HS-5 (cell line): Measurements from ENCODE around the gene TNFAIP8L2.
A peak's percentile ranks its signal among the peaks of the same experiment; 100 is the strongest.

Experiments used
- DNase-seq: peaks from one replicate; pipeline ENCODE4 v3.0.0-alpha.2; 2012; ENCODE audit warnings: low read depth

TNFAIP8L2 gene

DNA sequence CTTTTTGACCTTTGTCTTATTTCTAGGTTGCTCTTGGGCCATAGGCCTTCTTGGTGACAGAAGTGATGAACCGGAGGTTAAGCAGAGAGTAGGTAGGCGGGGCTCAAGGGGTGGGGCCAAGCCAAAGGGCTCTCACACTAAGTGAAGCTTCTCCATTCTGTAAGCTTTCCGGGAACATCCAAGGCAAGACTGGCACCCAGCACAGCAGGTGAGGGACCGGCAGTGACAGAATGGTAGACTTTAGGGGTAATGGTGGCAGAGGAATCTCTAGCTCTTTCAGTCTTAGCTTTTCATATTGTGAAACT, at the start of gene TNFAIP8L2:
Gene TNFAIP8L2, plus strand, starts transcription at position 135 of the 305 bp plus-strand sequence. CDS start 2,049 bp downstream, outside the sequence.
- DNase-seq = no peak

DNA sequence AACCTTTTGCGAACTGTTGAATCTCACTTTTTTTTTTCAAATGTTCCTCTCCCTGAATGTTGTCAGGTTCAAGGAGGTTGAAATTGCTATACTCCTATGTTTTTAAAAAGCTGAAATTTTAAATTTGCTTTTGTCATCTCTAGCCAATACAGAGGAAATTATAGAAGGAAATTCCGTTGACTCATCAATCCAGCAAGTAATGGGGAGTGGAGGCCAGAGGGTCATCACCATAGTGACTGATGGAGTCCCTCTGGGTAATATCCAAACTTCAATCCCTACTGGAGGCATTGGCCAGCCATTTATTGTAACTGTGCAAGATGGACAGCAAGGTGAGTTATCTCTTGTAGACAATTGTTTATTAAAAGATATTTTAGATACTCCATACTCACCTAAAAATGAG, 49.6 kb upstream of the TNFAIP8L2 start:
- DNase-seq = peak; percentile 43

DNA sequence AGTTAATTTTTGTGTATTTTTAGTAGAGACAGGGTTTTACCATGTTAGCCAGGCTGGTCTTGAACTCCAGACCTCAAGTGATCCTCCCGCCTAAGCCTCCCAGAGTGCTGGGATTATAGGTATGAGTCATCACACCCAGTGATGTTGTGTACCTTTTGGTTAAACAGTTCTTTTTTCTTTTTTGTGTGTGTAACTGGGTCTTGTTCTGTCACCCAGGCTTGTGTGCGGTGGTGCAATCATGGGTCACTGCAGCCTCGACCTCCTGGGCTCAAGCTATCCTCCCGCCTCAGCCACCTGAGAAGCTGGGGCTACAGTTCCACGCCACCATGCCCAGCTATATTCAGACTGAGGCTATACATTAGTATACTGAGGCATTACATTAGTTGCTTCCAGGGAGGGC, 48.1 kb upstream of the TNFAIP8L2 start:
- no peak for DNase-seq

DNA sequence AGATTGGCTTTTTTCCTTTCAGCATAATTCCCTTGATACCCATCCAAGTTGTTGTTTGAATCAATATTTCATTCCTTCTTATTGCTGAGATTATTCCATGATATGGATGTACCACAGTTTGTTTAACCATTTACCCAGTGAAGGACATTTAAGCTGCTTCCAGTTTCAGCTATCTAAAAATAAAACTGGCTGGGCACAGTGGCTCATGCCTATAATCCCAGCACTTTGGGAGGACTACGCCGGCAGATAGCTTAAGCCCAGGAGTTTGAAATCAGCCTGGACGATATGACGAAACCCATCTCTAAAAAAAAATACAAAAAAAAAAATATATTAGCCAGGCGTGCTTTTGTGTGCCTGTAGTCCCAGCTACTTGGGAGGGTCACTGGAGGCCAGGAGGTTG, 42.6 kb upstream of the TNFAIP8L2 start:
- no peak for DNase-seq

DNA sequence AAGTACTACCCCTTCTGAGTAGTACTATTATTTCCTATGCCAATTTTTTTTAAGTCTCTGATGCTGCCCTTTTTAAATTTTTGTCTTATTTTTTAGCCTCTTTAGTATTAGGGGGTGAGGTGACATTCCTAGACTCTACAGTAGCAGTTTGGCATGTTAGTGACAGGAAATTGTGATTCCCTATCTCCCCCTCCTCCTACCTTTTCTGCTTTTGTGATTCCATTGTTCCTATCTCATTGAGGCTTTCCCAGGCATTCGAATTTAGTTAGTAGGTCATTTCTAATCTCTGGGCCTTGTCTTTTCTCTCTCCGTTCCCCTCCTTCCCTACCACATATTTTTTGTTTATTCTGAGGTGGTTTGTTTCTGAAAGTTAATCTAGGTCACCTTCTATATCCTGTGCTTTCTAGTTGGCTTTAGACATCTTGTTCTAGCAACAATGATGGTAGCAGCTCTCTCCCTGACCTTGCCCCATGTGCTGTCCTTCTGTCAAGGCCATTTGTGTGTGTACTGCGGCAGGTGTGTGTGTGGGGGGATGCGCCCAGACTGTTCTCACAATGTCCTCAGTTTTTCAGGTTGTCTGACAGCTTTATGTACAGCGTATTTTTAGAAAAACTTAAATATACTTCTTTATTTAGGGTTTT, 31.6 kb upstream of the TNFAIP8L2 start:
- DNase-seq = no peak

DNA sequence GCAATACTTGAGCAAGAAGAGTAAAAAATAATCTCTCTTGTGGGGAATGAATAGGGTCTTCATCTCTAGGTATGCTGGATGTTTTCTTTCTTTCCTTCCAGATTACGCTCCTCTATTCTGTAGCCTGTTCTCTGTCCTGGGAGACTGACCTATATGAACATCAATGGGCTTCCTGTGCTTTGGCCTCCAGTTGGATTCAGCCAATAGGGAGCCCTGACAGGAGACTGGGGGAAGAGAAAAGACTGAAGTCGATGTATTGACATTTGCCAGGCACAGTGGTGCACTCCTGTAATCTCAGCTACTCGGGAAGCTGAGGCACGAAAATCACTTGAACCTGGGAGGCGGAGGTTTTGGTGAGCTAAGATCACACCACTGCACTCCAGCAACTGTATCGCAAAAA, 27.6 kb upstream of the TNFAIP8L2 start:
- no peak for DNase-seq

DNA sequence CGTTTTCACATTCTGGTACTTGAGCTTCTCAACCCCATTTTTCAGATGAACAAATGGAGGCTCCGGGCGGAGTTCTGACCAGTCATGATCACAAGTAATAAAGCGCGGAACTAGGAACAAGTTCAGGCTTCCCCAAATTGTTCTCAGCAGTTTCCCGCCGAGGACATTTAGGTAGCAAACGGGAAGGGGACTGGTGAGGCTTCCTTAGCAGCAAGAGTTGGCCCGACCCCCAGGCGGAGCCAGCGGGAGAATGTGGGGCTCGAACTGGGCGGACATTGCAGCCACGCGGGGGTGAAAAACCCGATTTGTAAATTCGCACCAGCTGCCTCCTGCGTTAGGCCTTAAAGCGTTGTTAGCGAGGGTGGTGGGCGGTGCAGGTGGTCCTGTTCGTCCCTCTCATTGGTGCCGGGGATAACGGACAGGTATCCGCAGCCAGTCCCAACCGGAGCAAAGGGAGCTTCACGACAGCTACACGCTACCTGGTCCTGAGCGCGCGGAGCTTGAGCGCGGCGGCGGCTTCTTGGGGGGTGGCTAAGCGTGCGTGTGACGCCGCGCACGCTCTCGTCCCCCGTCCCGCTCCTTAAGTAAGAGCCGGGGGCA, 25.4 kb upstream of the TNFAIP8L2 start:
- DNase-seq = no peak

DNA sequence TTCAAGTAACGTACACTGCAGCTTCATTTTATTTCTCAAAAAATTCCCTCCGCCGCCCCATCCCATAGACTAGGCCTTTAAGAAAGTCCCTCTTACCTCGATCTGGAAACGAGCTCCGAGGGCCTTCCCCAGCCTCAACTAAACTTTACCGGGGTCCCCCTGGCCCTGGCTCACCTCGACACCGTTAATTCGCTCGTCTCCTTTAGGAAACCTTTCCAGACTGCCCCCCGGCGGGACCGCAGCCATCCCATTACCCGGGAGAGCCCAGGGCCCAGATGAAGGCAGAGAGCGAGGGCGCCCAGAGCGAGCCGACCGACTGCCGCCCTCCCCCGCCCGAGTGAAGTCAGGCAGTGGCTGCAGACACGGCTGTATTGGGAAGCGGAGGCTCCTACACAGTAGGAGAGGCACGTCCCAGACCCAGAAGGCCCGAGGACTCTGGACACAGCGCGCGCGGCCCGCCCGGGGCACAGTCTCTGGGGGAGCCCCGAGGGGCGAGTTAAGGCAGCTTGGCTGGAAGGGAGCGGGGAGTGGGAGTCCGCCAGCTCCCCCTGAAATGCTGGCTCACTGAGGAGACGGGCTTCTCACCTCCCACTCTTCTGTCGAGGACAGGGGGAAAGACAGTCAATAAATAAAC, 24.6 kb upstream of the TNFAIP8L2 start:
- no peak for DNase-seq

DNA sequence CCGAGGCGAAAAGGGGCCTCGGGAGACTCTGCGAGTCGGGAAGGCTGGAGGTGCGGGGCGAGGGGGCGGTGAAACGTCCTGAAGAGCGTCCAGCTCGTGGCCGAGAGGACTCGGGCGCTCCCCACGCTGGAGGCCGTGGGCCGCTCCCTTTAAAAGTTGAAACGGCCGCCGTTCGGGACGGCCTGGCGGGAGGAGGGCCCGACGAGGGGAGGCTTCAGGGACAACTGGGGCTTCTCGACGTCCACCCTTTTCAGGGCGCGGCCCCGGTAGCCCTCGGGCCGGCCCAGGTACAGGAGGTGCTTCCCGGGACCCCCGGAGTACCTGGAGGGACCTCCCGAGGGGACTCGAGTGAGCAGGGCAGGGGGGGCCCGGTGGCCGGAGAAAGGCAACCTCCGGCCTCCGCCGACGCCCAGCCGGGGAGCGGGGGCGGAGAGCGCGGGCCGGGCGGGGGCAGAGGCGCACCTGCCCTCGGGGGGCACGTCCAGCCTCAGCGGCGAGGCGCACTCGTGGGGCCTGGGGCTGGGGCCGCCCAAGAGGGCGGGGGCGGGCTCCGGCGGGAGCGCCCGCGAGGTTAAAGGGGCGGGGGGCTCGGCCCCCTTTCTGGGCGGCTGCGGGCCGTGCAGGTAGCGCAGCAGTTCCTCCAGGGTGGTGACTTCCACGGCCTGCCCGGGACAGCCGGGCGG, 24.0 kb upstream of the TNFAIP8L2 start:
- no peak for DNase-seq

DNA sequence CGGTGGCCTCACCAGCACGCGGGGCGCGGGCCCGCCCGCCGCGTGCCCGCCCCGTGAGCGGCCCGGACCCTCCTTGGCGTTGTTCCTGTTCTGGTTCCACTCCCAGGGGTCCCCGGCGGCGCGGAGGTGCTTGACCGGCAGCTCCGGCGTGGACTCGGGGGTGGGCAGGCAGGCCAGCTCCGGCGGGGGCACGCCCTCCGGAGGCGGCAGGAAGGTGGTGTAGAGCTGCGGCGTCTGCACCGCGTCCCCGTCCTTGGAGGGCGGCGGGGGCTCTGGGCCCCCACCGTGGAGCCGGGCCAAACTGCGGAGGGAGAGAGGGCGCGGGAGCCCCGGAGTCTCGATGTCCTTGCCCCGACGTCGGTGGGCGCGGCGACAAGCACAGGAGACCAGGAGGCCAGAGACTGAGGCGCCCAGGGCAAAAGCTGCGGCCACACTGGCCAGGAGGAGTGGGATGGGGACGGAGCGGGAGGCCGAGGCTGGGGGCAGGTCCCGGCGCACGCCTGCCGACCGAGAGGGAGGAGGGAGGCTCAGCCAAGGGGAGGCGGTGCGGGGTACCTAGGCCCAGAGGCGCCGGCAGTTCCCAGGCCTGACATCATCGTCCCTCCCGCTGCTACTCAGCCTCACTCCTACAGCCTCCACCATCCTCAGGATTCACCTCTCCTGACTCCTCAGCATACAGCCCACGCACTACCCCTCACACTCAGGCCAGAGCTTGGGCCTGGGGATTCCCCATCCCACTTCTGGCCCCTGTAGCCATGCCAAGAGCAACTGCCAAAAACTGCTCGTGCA, 23.2 kb upstream of the TNFAIP8L2 start:
- no peak for DNase-seq

DNA sequence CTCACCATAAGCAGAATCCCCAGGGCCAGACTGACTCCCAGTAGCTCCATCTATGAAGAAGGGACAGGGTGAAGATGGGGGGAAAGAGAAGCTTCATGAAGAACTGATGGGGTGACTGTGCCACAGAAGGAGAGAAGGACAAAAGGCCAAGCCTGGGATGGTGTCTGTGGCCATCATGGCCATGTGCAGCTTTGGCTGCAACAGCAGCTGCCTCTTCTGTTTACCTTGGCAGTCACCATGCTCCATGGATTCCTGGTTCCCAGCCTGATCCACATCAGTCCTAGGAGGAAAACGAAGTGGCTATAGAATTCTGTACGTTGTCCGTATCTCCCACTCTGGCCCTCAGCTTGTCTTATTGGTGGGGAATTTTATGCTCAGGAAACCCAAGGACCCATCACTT, 22.1 kb upstream of the TNFAIP8L2 start:
- DNase-seq = no peak

DNA sequence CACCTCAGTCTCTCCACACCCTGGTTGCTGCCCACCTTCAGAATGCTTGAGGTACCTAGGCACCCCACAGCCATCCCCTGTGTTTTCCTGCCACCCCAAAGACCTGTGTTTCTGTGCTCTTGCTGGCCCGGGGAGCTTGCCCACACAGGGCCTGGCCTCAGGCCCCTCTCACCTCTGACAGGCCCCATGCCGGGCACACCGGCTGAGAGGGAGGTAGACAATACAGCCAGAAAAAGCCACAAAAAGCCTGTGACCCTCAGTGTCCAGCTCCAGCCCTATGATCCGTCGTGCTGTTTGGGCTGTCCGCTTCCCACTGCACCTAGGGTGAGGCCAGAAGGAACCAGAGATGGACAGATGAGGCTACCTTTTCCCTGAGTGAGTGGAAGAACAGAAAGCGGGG, 21.5 kb upstream of the TNFAIP8L2 start:
- DNase-seq = no peak

DNA sequence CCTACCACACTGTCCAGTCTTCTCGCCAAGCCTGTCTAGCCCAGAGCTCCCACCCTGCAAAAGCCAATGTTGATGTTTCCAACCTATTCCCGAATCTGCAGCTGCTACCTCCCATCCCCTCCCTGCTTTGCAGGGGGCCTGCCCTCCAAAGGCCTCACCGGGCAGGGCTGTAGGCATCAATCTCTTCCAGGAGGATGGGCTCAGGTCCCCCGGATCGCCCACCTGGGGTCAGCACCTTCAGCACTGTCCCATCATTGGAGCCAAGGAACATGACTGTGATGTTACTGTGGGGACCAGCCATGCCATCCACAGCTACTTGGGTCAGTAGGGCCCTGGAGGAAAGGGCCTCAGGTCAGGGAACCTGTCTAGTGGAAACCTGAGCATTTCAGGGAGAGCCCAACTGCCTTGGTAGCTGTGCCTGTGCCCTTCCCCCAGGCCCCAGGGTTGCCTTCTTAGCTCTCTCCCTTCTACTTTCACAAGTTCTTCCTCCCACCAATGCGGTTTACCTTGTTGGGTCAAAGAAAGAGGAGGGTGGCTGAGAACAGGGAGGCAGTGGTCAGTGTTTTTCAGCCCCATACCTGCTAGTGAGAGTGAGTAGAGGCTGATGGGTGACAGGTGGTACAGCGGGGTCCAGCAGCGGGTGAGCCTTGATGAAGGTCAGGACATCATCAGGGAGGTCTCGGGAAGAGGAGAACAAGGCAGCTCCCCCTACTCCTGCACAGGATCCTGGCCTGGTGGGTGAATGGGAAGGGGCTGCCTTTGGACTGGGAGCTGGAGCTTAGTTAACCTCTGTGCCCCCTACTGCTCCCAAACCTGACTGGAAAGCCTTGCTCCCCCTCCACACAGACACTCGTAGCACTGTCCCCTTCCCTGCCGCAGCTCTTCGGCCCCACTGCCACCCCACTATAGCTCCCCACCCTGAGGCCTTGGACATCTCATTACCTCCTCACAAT, 20.7 kb upstream of the TNFAIP8L2 start:
- DNase-seq = no peak

DNA sequence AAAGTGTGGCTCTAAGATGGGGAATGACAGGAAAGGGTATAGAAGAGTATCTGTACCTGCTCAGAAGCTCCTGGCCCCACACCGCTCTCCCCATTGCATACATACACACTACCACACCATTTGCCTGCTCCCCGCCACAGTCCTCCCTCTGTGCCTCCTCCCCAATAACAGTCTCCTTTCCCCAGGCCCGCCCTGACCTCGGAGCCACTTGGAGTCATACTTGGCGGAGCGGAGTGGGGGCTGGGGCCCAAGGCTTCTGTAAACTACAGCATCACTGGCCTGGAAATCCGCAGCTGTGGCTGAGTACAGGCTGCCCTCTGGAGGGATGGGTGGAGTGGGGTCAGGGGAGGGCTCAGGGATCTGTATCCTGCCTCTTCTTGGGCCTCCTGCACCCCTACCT, 18.7 kb upstream of the TNFAIP8L2 start:
- no peak for DNase-seq

DNA sequence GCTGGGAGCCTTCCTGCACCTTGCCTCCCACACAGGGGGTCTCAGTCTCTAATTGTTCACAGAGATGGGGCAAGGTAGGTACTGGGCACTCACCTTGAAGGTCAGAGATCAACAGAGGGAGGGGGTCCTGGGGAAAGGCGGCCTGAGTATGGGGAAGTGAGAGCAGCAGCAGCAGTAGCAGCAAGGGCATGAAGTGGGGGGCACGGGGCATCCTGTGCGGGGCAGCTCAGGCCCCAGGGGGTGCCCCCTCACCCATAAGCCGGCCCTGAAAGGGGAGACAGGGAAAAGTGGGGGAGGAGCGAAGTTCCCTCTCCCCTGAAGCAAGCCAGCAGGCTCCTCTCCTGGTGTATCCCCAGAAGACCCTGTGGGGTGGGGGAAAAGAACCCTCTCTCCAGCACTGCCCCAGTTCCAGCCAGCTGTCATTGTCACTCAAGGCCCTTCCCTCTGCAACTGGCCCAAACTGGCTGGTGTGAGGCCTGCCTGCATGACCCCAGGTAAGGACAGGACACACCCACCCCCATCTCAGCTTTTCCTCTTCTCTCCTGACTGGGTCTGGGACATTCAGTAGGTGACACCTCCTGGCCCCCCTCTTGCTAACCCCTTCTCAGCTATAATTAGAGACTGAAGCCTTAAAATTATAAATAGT, 13.9 kb upstream of the TNFAIP8L2 start:
- DNase-seq = no peak

DNA sequence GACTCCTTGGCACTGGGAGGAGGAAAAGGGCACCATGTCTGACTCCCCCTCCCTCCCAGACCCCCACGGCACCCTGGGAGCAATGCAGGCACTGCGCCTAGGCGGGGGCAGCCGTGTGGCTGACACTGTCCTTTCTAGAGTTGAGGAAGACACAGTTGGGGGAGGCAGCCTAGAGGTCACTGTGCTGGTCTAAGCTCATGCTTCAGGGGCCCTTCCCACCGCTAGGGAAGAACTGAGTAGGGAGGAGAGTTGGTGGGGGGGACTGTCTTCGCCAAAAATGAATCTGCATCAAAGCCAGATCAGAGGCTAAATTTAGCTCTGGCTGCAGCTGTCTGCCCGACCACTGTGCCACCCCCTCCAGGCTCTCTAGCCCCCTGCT, 13.4 kb upstream of the TNFAIP8L2 start:
- DNase-seq = no peak

DNA sequence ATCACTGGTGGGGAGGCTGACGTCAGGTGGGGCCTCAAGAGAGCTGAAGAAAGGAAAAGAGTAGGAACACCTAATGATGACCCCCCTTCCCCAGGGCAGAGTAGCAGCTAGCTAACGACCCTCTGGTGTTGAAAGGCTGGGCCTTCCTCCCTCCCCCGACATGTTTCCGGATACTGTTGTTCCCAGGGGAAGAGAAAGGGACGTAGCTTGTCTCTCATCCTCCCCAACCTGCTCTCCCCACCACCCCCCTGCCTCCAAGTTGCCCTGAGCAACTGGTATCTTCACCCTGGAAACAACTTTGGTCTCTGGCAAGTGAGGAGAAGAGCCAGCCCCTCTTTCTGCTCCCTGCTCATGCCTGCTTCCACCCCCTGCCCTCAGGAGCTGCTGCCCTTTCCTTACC, 12.5 kb upstream of the TNFAIP8L2 start:
- no peak for DNase-seq

DNA sequence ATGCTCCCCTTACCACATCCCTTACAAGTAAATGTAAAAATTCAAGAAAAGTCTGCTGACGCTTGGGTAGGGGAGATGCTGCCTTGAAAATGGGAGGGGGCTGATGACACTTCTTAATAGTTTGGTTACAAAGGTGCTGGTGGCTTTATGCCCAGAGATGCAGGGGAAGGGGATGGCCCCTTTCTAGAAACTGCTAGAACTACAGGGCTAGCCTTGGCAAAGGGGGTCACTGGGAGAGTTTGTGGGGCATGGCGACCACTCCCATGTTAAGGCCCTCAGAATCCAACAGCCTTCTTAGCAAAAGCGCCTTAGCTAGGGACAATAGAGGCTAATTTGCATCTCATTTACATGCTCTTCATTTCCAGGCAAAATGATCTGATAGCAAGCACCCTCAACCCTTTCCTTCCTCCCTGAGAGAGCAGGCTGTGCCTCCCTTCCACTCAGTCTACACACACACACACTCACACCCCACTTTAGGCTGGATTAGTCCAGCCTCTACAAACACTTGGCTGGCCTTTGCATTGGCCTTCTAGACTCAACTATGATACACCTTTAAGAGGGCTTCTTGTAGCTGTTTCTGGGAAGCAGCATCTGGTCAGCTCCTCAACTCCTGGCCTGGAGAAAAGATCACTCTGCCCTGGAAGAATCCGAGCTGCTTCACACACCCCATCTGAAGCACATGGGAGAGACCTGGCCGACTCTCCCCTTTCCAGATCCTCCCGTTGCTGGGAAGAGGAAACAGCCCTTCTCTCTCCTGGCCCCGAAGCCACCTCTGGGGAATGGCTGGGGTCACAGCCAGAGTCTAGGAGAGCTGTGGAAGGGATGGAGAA, 11.8 kb upstream of the TNFAIP8L2 start:
- DNase-seq = no peak

DNA sequence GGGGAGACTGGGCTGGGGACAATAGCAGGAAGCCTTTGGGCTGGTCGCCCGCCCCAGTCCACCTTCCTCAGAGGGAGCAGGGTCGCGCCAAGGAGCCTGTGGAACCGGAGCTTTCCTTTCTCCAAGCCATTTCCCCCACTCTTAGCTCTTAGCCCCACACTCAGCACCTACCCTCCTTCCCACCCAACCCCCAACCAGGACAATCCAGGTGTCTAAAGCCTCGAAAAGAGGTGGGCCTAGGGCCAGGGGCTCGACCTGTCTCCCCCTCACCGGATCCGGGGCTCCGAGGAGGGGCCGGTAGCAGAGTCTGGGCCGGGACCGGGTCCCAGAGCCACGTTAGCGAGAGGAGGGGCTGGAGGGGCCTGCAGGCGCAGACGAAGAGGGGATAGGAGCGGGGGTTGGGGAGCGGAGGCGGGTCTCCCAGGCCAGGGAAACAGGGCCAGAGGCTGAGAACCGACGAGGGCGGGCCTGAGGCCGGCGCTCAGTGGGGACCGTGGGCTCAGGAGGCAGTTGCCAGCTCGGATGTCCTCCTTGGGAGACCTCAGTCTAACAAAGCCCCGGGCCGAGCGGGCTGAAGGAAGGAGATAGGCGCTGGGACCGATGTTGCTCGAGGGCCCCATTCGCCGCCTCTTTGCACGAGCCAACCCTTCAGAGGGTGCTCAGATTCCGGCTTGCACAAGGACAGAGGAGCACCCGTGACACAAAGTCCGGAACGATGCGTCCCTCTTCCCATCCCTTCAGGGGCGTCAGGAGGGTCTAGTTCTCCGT, 11.0 kb upstream of the TNFAIP8L2 start:
- DNase-seq = no peak
